Measurements from ENCODE around the gene PAEP.

Gene PAEP

GRCh38 chr9:135606885-135607259 is 45.3 kb downstream of the PAEP start:
- Histone ChIP-seq H3K9me3 (no peaks in the 10 kb centered on the region), H3K4me3 (ENCODE audit: low read depth in 1 of 2, low read length in 1 of 2) (no peak overlapping the region), H3K27ac (no peak overlapping the region), H3K27me3 (peaks cover 6% of the 10 kb centered on the region), H3K36me3 (no peaks in the 10 kb centered on the region), H3K4me1 (ENCODE audit: control insufficient read depth in 1 of 2, insufficient read depth in 1 of 2, low read depth in 1 of 2, low read length in 1 of 2) (no peaks in the 10 kb centered on the region)
- TF ChIP-seq CTCF (IDR thresholded peaks at IDR 0.05), result no peak

GRCh38 chr9:135607401-135608293 is 46.1 kb downstream of the PAEP start:
- TF ChIP-seq CTCF (IDR thresholded peaks at IDR 0.05), result no peak
- peaks cover 6% of the 10 kb centered on the region for H3K27me3 ChIP-seq
- no peaks in the 10 kb centered on the region for H3K4me1 ChIP-seq (ENCODE audit: control insufficient read depth in 1 of 2, insufficient read depth in 1 of 2, low read depth in 1 of 2, low read length in 1 of 2)
- no peaks in the 10 kb centered on the region for H3K9me3 ChIP-seq
- no peak overlapping the region for H3K27ac ChIP-seq
- H3K4me3 ChIP-seq (ENCODE audit: low read depth in 1 of 2, low read length in 1 of 2), result no peak overlapping the region
- H3K36me3 ChIP-seq, result no peaks in the 10 kb centered on the region

DNA sequence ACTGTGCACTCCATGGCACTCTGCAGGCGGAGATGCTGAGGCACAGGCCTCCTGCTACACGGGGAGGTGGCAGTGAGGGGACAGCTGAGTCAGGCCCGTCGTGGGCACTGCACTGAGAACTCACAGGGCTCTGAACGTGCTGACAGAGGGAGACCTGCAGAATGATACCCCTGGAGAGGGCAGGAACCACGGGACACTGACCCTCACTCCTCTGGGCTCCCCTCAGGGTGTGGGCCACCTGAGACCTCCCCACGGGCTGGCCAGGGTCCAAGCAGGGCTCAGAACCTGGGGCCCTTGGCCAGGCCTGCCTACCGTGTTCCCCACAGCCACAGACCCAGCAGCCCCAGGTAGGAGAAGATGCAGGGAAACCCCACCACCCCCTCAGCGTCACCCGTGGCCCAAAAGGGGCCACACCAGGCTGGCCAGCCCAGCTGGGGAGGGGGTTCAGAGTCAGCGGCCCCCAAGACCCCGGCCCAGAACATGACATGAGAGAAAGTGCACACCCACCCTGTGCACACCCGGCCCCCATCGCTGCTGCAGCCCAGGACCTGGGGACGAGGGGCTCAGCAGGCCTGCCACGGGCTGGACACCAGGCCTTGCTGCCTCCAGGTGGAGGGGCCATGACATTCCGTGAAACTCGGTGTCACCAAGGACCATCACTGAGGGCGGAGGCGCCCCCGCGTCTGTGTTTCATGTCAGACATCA is 46.9 kb downstream of the PAEP start:
- TF ChIP-seq CTCF (IDR thresholded peaks at IDR 0.05), result no peak
- peaks cover 6% of the 10 kb centered on the region for H3K27me3 ChIP-seq
- H3K4me1 ChIP-seq (ENCODE audit: control insufficient read depth in 1 of 2, insufficient read depth in 1 of 2, low read depth in 1 of 2, low read length in 1 of 2), result no peaks in the 10 kb centered on the region
- no peaks in the 10 kb centered on the region for H3K9me3 ChIP-seq
- no peaks in the 10 kb centered on the region for H3K36me3 ChIP-seq
- no peak overlapping the region for H3K27ac ChIP-seq
- no peak overlapping the region for H3K4me3 ChIP-seq (ENCODE audit: low read depth in 1 of 2, low read length in 1 of 2)

GRCh38 chr9:135608999-135609317 is 47.4 kb downstream of the PAEP start:
- H3K36me3 ChIP-seq, result no peaks in the 10 kb centered on the region
- peaks cover 2% of the 10 kb centered on the region for H3K27me3 ChIP-seq
- H3K9me3 ChIP-seq, result no peaks in the 10 kb centered on the region
- no peak overlapping the region for H3K27ac ChIP-seq
- H3K4me3 ChIP-seq (ENCODE audit: low read depth in 1 of 2, low read length in 1 of 2), result no peak overlapping the region
- no peak for TF ChIP-seq CTCF (IDR thresholded peaks at IDR 0.05)
- no peaks in the 10 kb centered on the region for H3K4me1 ChIP-seq (ENCODE audit: control insufficient read depth in 1 of 2, insufficient read depth in 1 of 2, low read depth in 1 of 2, low read length in 1 of 2)

DNA sequence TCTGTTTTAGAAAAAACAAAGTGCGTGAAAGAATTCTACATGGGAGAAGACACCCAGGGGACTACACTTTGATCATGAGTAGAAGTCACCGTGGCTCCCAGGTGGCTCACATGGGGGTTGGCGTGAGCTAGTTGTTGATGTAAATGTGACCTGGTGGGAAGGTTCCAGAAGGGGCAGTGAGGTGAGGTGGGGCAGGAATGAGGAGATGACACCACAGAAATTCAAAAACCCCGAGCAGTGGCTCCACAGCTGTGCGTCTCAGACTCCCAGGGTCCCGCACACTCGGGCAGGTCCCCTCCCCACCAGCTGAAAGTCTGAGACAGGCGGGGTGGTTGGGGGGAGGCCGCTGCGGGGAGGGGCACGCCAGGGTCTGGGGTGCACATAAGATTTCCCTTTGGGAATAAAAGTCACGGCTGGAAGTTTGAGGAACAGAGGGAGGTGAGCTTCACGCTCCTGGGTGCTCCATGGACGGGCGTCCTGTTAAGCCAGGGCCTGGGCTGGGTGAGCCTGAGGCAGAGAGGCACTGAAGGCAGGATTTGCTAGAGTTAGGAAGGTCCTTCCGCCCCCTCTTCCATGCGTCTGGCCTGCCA is 47.9 kb downstream of the PAEP start:
- Histone ChIP-seq H3K27me3 (no peaks in the 10 kb centered on the region), H3K9me3 (no peaks in the 10 kb centered on the region), H3K36me3 (no peaks in the 10 kb centered on the region), H3K4me1 (ENCODE audit: control insufficient read depth in 1 of 2, insufficient read depth in 1 of 2, low read depth in 1 of 2, low read length in 1 of 2) (no peaks in the 10 kb centered on the region), H3K27ac (no peak overlapping the region), H3K4me3 (ENCODE audit: low read depth in 1 of 2, low read length in 1 of 2) (no peak overlapping the region)
- no peak for TF ChIP-seq CTCF (IDR thresholded peaks at IDR 0.05)
